Dendritic cell treated with granulocyte-macrophage colony-stimulating factor and Interleukin-4, amounts not matched to agents 40 ng/mL and 50 ng/mL, for 4 days (primary cell): ENCODE measurements around the gene ZNF727.
"Not testable (repeated sequence)": the region's sequence is repeated elsewhere in the genome, so short reads cannot be mapped to it uniquely, and the experiment has no call there.

Experiments used
- H3K27ac Mint-ChIP-seq: one replicate; pipeline ENCODE4 v1.8.0; 2022; ENCODE audit warnings: mild to moderate bottlenecking, mixed read lengths
- H3K27me3 Mint-ChIP-seq: one replicate; pipeline ENCODE4 v1.8.0; 2022; ENCODE audit warnings: mild to moderate bottlenecking, mixed read lengths
- H3K36me3 Mint-ChIP-seq: one replicate; pipeline ENCODE4 v1.8.0; 2022; ENCODE audit warnings: low read depth, mixed read lengths
- H3K4me1 Mint-ChIP-seq: one replicate; pipeline ENCODE4 v1.8.0; 2022; ENCODE audit warnings: low read depth, mixed read lengths
- H3K4me3 Mint-ChIP-seq: one replicate; pipeline ENCODE4 v1.8.0; 2022; ENCODE audit warnings: mild to moderate bottlenecking, moderate library complexity, mixed read lengths
- H3K9me3 Mint-ChIP-seq: one replicate; pipeline ENCODE4 v1.8.0; 2022; ENCODE audit warnings: mixed read lengths
- intact Hi-C: fragments of 100-400 bp; cut with micrococcal nuclease; formaldehyde crosslinking; loops from one replicate; pipeline ENCODE4 v1.15.0; 2022

ZNF727 gene

DNA sequence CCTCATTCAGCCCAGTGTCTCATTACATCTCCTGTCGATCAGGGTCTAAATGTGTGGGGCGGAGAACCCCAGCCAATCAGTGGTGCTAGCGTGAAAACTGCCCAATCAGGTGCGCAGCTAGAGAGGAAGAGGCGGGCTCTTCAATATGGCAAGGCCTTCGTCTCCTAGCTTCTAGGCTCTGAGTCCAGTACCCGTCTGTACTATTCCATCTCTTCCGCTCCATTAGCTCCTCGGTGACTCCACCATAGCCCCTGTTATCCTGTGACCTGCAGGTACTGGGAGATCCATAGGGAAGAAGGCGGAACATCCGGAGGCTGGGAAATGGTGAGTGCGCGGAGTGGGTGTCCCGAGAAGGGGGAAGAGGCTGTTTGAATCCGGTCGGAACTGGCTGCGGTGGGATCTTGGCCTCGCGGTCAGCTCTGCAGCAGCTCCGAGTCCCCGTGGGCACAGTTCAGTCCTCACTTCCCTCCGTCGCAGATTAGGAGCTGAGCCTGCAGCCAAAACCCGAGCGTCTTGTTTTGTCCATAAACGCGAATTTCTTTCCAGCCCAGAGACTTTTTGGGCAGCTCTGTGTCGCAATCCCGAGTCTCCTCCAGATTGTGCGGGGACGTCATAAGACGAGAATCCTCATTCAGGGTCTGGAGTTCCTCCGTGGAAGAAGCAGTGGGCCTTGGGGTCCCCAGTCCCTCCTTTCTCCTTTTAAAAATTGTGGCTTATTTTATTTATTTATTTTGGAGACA, at the start of gene ZNF727:
Gene ZNF727 (plus strand): TSS at position 134 of the 740 bp plus-strand sequence. CDS start 188 bp downstream, at position 322.
- intact Hi-C loops: no loop called here
- Mint-ChIP-seq H3K9me3 (peaks cover 88% of the 10 kb centered on the region), H3K4me3 (peak within 1 kb of the TSS; percentile 78), H3K27me3 (no peaks in the 10 kb centered on the region), H3K27ac (peak within 1 kb of the TSS; percentile 61), H3K36me3 (no peaks in the 10 kb centered on the region), H3K4me1 (peaks cover 18% of the 10 kb centered on the region)

- H3K36me3 Mint-ChIP-seq: no peaks in the 10 kb centered on the region
- H3K27me3 Mint-ChIP-seq: no peaks in the 10 kb centered on the region
- intact Hi-C loops: no loop called here
- peaks cover 71% of the 10 kb centered on the region for H3K9me3 Mint-ChIP-seq
- no peaks in the 10 kb centered on the region for H3K4me1 Mint-ChIP-seq
- H3K27ac Mint-ChIP-seq: no peak within 1 kb of the TSS
- no peak within 1 kb of the TSS for H3K4me3 Mint-ChIP-seq
Measured at GRCh38 chr7:63998549-63998948, 46.7 kb upstream of the ZNF727 start, which contains the start of gene ZNF722. Gene ZNF722 (plus strand): TSS chr7:63998849. CDS start chr7:63998962, 113 bp downstream.

GRCh38 chr7:64015496-64015895, 29.7 kb upstream of the ZNF727 start:
- not testable (repeated sequence) for H3K4me3 Mint-ChIP-seq, H3K27ac Mint-ChIP-seq
- H3K9me3 Mint-ChIP-seq: peaks cover 77% of the 10 kb centered on the region

DNA sequence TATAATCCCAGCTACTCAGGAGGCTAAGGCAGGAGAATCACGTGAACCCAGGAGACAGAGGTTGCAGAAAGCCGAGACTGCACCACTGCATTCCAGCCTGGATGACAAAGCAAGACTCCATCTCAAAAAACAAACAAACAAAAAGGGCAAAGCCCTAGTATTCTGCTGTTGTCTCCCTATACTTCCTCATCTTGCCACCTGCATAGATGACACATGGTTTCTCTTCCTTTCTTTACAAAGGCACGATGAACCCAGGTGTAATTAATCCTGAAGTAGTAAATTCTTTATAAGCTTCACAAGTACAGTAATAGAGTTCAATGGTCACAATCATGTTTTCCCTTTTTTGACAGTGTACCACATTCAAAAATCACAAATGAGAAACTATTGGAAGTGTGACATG, 9.8 kb upstream of the ZNF727 start:
- Mint-ChIP-seq H3K27me3 (no peaks in the 10 kb centered on the region), H3K36me3 (no peaks in the 10 kb centered on the region), H3K27ac (no peak overlapping the region), H3K4me3 (no peak overlapping the region), H3K9me3 (peaks cover 83% of the 10 kb centered on the region), H3K4me1 (no peaks in the 10 kb centered on the region)
- intact Hi-C loops: no loop called here

More at GRCh38 chr7:64015496-64015895, 29.7 kb upstream of the ZNF727 start:
- H3K36me3 Mint-ChIP-seq, H3K4me1 Mint-ChIP-seq, intact Hi-C loops, H3K27me3 Mint-ChIP-seq: not testable (repeated sequence)

DNA sequence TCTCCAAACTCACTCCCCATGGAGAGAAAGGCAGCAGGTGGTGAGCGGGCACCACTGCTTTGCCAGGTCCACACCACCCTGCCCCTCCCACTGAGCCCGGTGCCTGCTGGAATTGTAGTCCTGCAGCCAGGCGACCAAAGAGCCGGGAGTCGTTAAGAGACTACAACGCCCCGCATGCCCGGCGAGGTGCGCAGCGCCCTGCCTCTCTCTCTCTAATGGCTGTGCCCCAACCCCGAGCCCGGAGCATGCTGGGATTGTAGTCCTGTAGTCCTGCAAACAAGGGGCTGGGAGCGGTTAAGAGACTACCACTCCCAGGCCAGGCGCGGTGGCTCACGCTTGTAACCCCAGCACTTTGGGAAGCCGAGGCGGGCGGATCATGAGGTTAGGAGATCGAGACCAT, 8.1 kb upstream of the ZNF727 start:
- Mint-ChIP-seq H3K9me3 (peaks cover 83% of the 10 kb centered on the region), H3K36me3 (no peaks in the 10 kb centered on the region), H3K4me3 (no peak overlapping the region), H3K4me1 (no peaks in the 10 kb centered on the region), H3K27me3 (no peaks in the 10 kb centered on the region), H3K27ac (no peak overlapping the region)
- intact Hi-C loops: no loop called here

- intact Hi-C loops: no loop called here
- H3K27me3 Mint-ChIP-seq: no peaks in the 10 kb centered on the region
- H3K9me3 Mint-ChIP-seq: peaks cover 87% of the 10 kb centered on the region
- peak overlapping the region; percentile 78 for H3K4me3 Mint-ChIP-seq
- peak overlapping the region; percentile 61 for H3K27ac Mint-ChIP-seq
- no peaks in the 10 kb centered on the region for H3K36me3 Mint-ChIP-seq
- peaks cover 18% of the 10 kb centered on the region for H3K4me1 Mint-ChIP-seq
Measured at GRCh38 chr7:64046041-64046389, 781 bp downstream of the ZNF727 start.

- H3K9me3 Mint-ChIP-seq: peaks cover 86% of the 10 kb centered on the region
- H3K27me3 Mint-ChIP-seq, H3K36me3 Mint-ChIP-seq, H3K4me3 Mint-ChIP-seq, H3K27ac Mint-ChIP-seq, H3K4me1 Mint-ChIP-seq, intact Hi-C loops: not testable (repeated sequence)
Measured at GRCh38 chr7:64077837-64078698, 32.8 kb downstream of the ZNF727 start.

DNA sequence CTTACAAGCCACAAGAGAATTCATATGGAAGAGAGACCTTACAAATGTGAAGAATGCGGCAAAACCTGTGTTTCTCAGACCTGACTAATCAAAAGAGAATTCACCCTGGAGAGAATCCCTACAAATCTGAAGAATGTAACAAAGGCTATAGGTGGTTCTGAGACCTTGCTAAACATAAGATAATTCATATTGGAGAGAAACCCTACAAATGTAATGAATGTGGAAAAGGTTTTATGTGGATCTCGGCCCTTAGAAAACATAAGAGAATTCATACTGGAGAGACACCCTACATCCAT, 33.4 kb downstream of the ZNF727 start:
- Mint-ChIP-seq H3K4me3 (no peak overlapping the region), H3K27me3 (no peaks in the 10 kb centered on the region), H3K9me3 (peaks cover 86% of the 10 kb centered on the region), H3K27ac (no peak overlapping the region), H3K36me3 (no peaks in the 10 kb centered on the region), H3K4me1 (no peaks in the 10 kb centered on the region)
- intact Hi-C loops: no loop called here

DNA sequence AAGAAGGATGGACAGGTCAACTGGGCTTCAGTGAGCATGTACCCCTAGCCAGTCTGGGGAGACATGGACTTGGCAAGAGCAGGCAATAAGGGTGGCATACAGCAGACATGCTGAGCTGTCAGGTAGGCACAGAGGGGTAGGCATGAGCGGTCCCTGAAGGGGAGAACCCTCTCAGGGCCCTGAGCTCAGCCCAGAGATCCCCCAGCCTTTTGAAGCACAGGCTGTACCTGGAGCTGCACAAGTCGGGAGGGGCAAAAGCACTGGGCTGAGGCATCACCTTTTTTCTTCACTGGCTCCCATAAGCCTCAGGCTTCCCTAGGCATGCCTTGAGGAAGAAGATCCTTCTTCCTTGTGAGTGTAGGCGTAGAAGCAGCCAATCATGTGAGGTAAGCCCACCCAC, 42.3 kb downstream of the ZNF727 start:
- Mint-ChIP-seq H3K4me1 (no peaks in the 10 kb centered on the region), H3K9me3 (peaks cover 80% of the 10 kb centered on the region), H3K27me3 (no peaks in the 10 kb centered on the region), H3K4me3 (no peak overlapping the region), H3K36me3 (no peaks in the 10 kb centered on the region), H3K27ac (no peak overlapping the region)
- intact Hi-C loops: no loop called here

GRCh38 chr7:64088863-64089262, 43.6 kb downstream of the ZNF727 start:
- H3K27me3 Mint-ChIP-seq, H3K4me3 Mint-ChIP-seq, H3K36me3 Mint-ChIP-seq, intact Hi-C loops, H3K4me1 Mint-ChIP-seq, H3K27ac Mint-ChIP-seq: not testable (repeated sequence)
- peaks cover 80% of the 10 kb centered on the region for H3K9me3 Mint-ChIP-seq
